ENCODE measurements around the gene HOXD9. TPM values are rescaled to one million over a fixed set of nuclear protein-coding genes. Genes with fewer than 3 reads are reported as not detected.

Gene HOXD9
- polyA plus RNA-seq, 1 donor (not counting 4 experiments of a cell fraction or from before 2014, with no cell fraction given), result not detected

GRCh38 chr2:176085120-176085788, 37.3 kb upstream of the HOXD9 start:
- Histone ChIP-seq H4K20me1 (ENCODE audit: control insufficient read depth, extremely low read depth, insufficient read depth, low read length) (no peaks in the 10 kb centered on the region), H3K27me3 (ENCODE audit: control insufficient read depth, extremely low read depth, insufficient read depth, low read length) (peaks cover 100% of the 10 kb centered on the region), H3K27ac (ENCODE audit: control insufficient read depth, insufficient read depth, low read length) (no peak overlapping the region), H3K4me3 (ENCODE audit: control insufficient read depth in 2 of 3, extremely low read depth in 1 of 3, insufficient read depth in 2 of 3, low read depth in 1 of 3, low read length in 3 of 3) (no peak overlapping the region), H3K79me2 (ENCODE audit: control insufficient read depth, insufficient read depth, low read length) (no peaks in the 10 kb centered on the region), H3K4me1 (ENCODE audit: control insufficient read depth, extremely low read depth, insufficient read depth, low read length) (no peaks in the 10 kb centered on the region), H3K36me3 (ENCODE audit: control insufficient read depth in 2 of 2, extremely low read depth in 1 of 2, insufficient read depth in 2 of 2, low read length in 2 of 2) (no peaks in the 10 kb centered on the region), H2AFZ (ENCODE audit: control insufficient read depth, low read length) (no peak overlapping the region), H3K4me2 (ENCODE audit: control insufficient read depth, extremely low read depth, insufficient read depth, low read depth, low read length) (no peak overlapping the region), H3K9me1 (ENCODE audit: control insufficient read depth, extremely low read depth, insufficient read depth, low read length) (no peaks in the 10 kb centered on the region), H3K9me3 (ENCODE audit: control insufficient read depth, low read depth, low read length) (peaks cover 16% of the 10 kb centered on the region), H3K9ac (ENCODE audit: control insufficient read depth, extremely low read depth, insufficient read depth, low read length) (no peak overlapping the region)
- peak; percentile 67 for TF ChIP-seq EZH2 (IDR thresholded peaks at IDR 0.05; ENCODE audit: low read length)
- TF ChIP-seq, protein P1, sequence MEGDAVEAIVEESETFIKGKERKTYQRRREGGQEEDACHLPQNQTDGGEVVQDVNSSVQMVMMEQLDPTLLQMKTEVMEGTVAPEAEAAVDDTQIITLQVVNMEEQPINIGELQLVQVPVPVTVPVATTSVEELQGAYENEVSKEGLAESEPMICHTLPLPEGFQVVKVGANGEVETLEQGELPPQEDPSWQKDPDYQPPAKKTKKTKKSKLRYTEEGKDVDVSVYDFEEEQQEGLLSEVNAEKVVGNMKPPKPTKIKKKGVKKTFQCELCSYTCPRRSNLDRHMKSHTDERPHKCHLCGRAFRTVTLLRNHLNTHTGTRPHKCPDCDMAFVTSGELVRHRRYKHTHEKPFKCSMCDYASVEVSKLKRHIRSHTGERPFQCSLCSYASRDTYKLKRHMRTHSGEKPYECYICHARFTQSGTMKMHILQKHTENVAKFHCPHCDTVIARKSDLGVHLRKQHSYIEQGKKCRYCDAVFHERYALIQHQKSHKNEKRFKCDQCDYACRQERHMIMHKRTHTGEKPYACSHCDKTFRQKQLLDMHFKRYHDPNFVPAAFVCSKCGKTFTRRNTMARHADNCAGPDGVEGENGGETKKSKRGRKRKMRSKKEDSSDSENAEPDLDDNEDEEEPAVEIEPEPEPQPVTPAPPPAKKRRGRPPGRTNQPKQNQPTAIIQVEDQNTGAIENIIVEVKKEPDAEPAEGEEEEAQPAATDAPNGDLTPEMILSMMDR (optimal IDR thresholded peaks at IDR 0.05 in 1 of 3, IDR thresholded peaks at IDR 0.05 in 1 of 3, conservative IDR thresholded peaks at IDR 0.05 in 1 of 3; ENCODE audit: extremely low read depth in 1 of 3, insufficient read depth in 2 of 3, low read length in 3 of 3), result no peak
- FAIRE-seq (no peak), DNase-seq (ENCODE audit: low read depth, low spot score) (no peak)
- dilution Hi-C loops (cut with MboI; ENCODE audit: extremely low pct_ligation_motif_present, low sequenced_read_pairs), result no loop called here

DNA sequence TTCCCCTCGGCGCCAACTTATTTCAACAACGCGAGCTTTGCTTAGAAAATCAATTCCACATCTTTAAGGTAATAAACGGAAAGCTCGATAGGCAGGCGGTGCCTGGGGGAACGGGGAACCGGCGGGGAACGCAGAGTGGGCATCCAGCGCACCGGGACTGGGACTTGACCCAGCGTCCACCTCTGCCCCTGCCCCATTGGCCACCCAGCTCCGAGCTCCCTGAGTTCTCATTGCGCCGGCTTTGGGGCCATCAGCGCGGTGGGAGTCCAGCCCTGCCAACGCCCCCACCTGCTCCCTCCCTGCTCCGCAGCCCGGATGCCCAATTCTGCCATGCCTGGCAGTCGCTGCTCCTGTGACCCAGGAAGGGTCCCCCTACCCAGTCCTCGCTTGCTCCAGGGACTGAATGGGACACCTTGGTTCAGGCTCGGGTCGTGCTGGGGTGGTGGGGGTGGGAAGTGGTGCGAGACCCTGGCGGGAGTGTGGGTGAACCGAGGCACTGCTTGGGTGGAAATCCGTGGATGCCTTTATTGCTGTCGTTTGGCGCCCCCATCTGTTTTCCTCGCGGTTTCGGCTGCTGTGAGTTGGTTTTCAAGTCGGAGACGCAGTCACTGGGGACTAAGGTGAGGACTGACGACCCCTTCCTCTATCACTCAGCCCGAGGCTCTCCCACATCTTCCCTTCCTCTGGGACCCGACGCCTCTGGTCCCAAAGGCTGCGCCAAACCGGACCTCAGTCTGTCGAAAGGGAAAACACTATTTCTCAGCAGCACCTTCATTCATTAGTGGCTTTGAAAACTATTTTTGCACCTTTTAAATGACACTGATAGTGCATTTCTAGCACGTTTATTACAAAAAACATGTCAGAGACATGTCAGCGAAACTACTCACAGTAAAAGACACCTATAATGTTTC, 36.4 kb upstream of the HOXD9 start:
- no peaks in the 10 kb centered on the region for H3K36me3 ChIP-seq (ENCODE audit: control insufficient read depth in 2 of 2, extremely low read depth in 1 of 2, insufficient read depth in 2 of 2, low read length in 2 of 2)
- H3K27me3 ChIP-seq (ENCODE audit: control insufficient read depth, extremely low read depth, insufficient read depth, low read length), result peaks cover 100% of the 10 kb centered on the region
- no peaks in the 10 kb centered on the region for H3K4me1 ChIP-seq (ENCODE audit: control insufficient read depth, extremely low read depth, insufficient read depth, low read length)
- H3K79me2 ChIP-seq (ENCODE audit: control insufficient read depth, insufficient read depth, low read length), result no peaks in the 10 kb centered on the region
- H3K4me2 ChIP-seq (ENCODE audit: control insufficient read depth, extremely low read depth, insufficient read depth, low read depth, low read length), result no peak overlapping the region
- DNase-seq (ENCODE audit: low read depth, low spot score), result no peak
- FAIRE-seq, result no peak
- no peak overlapping the region for H3K4me3 ChIP-seq (ENCODE audit: control insufficient read depth in 2 of 3, extremely low read depth in 1 of 3, insufficient read depth in 2 of 3, low read depth in 1 of 3, low read length in 3 of 3)
- H4K20me1 ChIP-seq (ENCODE audit: control insufficient read depth, extremely low read depth, insufficient read depth, low read length), result peaks cover 2% of the 10 kb centered on the region
- dilution Hi-C loops (cut with MboI; ENCODE audit: extremely low pct_ligation_motif_present, low sequenced_read_pairs), result no loop called here
- no peak overlapping the region for H3K27ac ChIP-seq (ENCODE audit: control insufficient read depth, insufficient read depth, low read length)
- H3K9me3 ChIP-seq (ENCODE audit: control insufficient read depth, low read depth, low read length), result peaks cover 10% of the 10 kb centered on the region
- TF ChIP-seq EZH2 (IDR thresholded peaks at IDR 0.05; ENCODE audit: low read length), result no peak
- TF ChIP-seq, protein P1 (optimal IDR thresholded peaks at IDR 0.05 in 1 of 3, IDR thresholded peaks at IDR 0.05 in 1 of 3, conservative IDR thresholded peaks at IDR 0.05 in 1 of 3; ENCODE audit: extremely low read depth in 1 of 3, insufficient read depth in 2 of 3, low read length in 3 of 3), result peak; percentile 42 to 77 (median 69)
- no peaks in the 10 kb centered on the region for H3K9me1 ChIP-seq (ENCODE audit: control insufficient read depth, extremely low read depth, insufficient read depth, low read length)
- H3K9ac ChIP-seq (ENCODE audit: control insufficient read depth, extremely low read depth, insufficient read depth, low read length), result no peak overlapping the region
- H2AFZ ChIP-seq (ENCODE audit: control insufficient read depth, low read length), result no peak overlapping the region
